MG63 (cell line): ENCODE data around the gene DNAH1. TPM values are rescaled to one million over a fixed set of nuclear protein-coding genes. Genes with fewer than 3 reads are reported as not detected.

Source experiments
- DNase-seq: peaks from one replicate; pipeline ENCODE4 v3.0.0-alpha.2; 2020
- H3K27me3 ChIP-seq: fragments of 250-450 bp; sonication (Bioruptor Pico); 2 replicates; pipeline ENCODE4 v1.5.1; 2020; ENCODE audit warnings: mild to moderate bottlenecking, moderate library complexity
- H3K36me3 ChIP-seq: fragments of 250-450 bp; sonication (Bioruptor Pico); 2 replicates; pipeline ENCODE4 v1.5.1; 2020; ENCODE audit warnings: mild to moderate bottlenecking, moderate library complexity
- H3K4me3 ChIP-seq: fragments of 250-450 bp; sonication (Bioruptor Pico); 2 replicates; pipeline ENCODE4 v1.5.1; 2020; ENCODE audit warnings: mild to moderate bottlenecking, moderate library complexity
- H3K9me3 ChIP-seq: fragments of 250-450 bp; sonication (Bioruptor Pico); 2 replicates; pipeline ENCODE4 v1.5.1; 2020; ENCODE audit warnings: mild to moderate bottlenecking, moderate library complexity
- total RNA-seq: library from RNA; depleted of rRNA; stranded (reverse); fragments of >200 nt; shearing (Covaris generic); gene quantifications from 2 replicates; pipeline ENCODE4 v1.2.3, GENCODE V29; 2014; ENCODE audit warnings: low replicate concordance

Gene DNAH1
- total RNA-seq, 1 experiment from 2014 or later, result 0.49 TPM

- DNase-seq, result no peak
- Histone ChIP-seq H3K36me3 (no peaks in the 10 kb centered on the region; the same call in 1 of the 2 replicates), H3K9me3 (no peaks in the 10 kb centered on the region), H3K27me3 (no peaks in the 10 kb centered on the region), H3K4me3 (peak overlapping the region; percentile 98)
Measured at GRCh38 chr3:52288674-52289073, 27.4 kb upstream of the DNAH1 start.

- Histone ChIP-seq H3K27me3 (no peaks in the 10 kb centered on the region), H3K9me3 (no peaks in the 10 kb centered on the region), H3K36me3 (no peaks in the 10 kb centered on the region; the same call in 1 of the 2 replicates), H3K4me3 (no peak overlapping the region)
- no peak for DNase-seq
Measured at GRCh38 chr3:52289338-52289746, 26.8 kb upstream of the DNAH1 start.

- Histone ChIP-seq H3K27me3 (no peaks in the 10 kb centered on the region), H3K4me3 (no peak overlapping the region), H3K9me3 (no peaks in the 10 kb centered on the region), H3K36me3 (no peaks in the 10 kb centered on the region; the same call in 1 of the 2 replicates)
- DNase-seq, result no peak
Measured at GRCh38 chr3:52289747-52290595, 26.1 kb upstream of the DNAH1 start.

GRCh38 chr3:52290596-52291507, 25.3 kb upstream of the DNAH1 start:
- H3K4me3 ChIP-seq, result no peak overlapping the region
- no peaks in the 10 kb centered on the region; the same call in 1 of the 2 replicates for H3K36me3 ChIP-seq
- no peak for DNase-seq
- no peaks in the 10 kb centered on the region for H3K27me3 ChIP-seq
- H3K9me3 ChIP-seq, result no peaks in the 10 kb centered on the region

GRCh38 chr3:52291508-52292181, 24.5 kb upstream of the DNAH1 start:
- no peak for DNase-seq
- H3K36me3 ChIP-seq, result no peaks in the 10 kb centered on the region; the same call in 1 of the 2 replicates
- H3K4me3 ChIP-seq, result no peak overlapping the region
- no peaks in the 10 kb centered on the region for H3K9me3 ChIP-seq
- H3K27me3 ChIP-seq, result no peaks in the 10 kb centered on the region

- no peaks in the 10 kb centered on the region for H3K9me3 ChIP-seq
- H3K27me3 ChIP-seq, result no peaks in the 10 kb centered on the region
- H3K4me3 ChIP-seq, result no peak overlapping the region
- no peak for DNase-seq
- no peaks in the 10 kb centered on the region; the same call in 1 of the 2 replicates for H3K36me3 ChIP-seq
Measured at GRCh38 chr3:52292247-52293065, 23.7 kb upstream of the DNAH1 start.

GRCh38 chr3:52293491-52294319, 22.4 kb upstream of the DNAH1 start:
- H3K27me3 ChIP-seq, result no peaks in the 10 kb centered on the region
- H3K36me3 ChIP-seq, result no peaks in the 10 kb centered on the region
- no peaks in the 10 kb centered on the region for H3K9me3 ChIP-seq
- DNase-seq, result no peak
- no peak overlapping the region for H3K4me3 ChIP-seq

- Histone ChIP-seq H3K4me3 (no peak overlapping the region), H3K9me3 (no peaks in the 10 kb centered on the region), H3K36me3 (no peaks in the 10 kb centered on the region), H3K27me3 (no peaks in the 10 kb centered on the region)
- DNase-seq, result no peak
Measured at GRCh38 chr3:52294320-52295150, 21.6 kb upstream of the DNAH1 start.

GRCh38 chr3:52295671-52296208, 20.4 kb upstream of the DNAH1 start:
- no peak overlapping the region for H3K4me3 ChIP-seq
- H3K27me3 ChIP-seq, result no peaks in the 10 kb centered on the region
- H3K36me3 ChIP-seq, result no peaks in the 10 kb centered on the region
- no peak for DNase-seq
- H3K9me3 ChIP-seq, result no peaks in the 10 kb centered on the region

- H3K36me3 ChIP-seq, result no peaks in the 10 kb centered on the region
- H3K4me3 ChIP-seq, result no peak overlapping the region
- no peaks in the 10 kb centered on the region for H3K27me3 ChIP-seq
- no peak for DNase-seq
- no peaks in the 10 kb centered on the region for H3K9me3 ChIP-seq
Measured at GRCh38 chr3:52297242-52298148, 18.6 kb upstream of the DNAH1 start.

- Histone ChIP-seq H3K4me3 (no peak overlapping the region), H3K9me3 (no peaks in the 10 kb centered on the region), H3K36me3 (no peaks in the 10 kb centered on the region), H3K27me3 (no peaks in the 10 kb centered on the region)
- no peak for DNase-seq
Measured at GRCh38 chr3:52298149-52299098, 17.7 kb upstream of the DNAH1 start.

GRCh38 chr3:52299247-52299878, 16.8 kb upstream of the DNAH1 start:
- no peak for DNase-seq
- H3K27me3 ChIP-seq, result no peaks in the 10 kb centered on the region
- H3K9me3 ChIP-seq, result no peaks in the 10 kb centered on the region
- no peak overlapping the region for H3K4me3 ChIP-seq
- no peaks in the 10 kb centered on the region for H3K36me3 ChIP-seq
